Keratinocyte (primary cell): Measurements from ENCODE around the gene FHAD1.

Experiments
- CTCF ChIP-seq, 3 experiments: IDR thresholded peaks in 1 of 3; conservative IDR thresholded peaks in 1 of 3; optimal IDR thresholded peaks in 1 of 3; 2 replicates in 2 of 3; 3 replicates in 1 of 3; pipeline versions ENCODE3 to v1.5.1; 2011; ENCODE audit warnings: low read length in 3 of 3, mild to moderate bottlenecking in 3 of 3, moderate library complexity in 2 of 3, control low read depth in 1 of 3, inconsistent platforms in 1 of 3; ENCODE audit not compliant: insufficient read depth in 2 of 3; ENCODE audit errors: extremely low read depth in 1 of 3
- EZH2 ChIP-seq: IDR thresholded peaks from one replicate; pipeline ENCODE4 v1.6.1; 2012; ENCODE audit warnings: inconsistent platforms, mild to moderate bottlenecking, low read length, moderate library complexity

- TF ChIP-seq EZH2: no peak
- TF ChIP-seq CTCF (optimal IDR thresholded peaks at IDR 0.05 in 1 of 3, IDR thresholded peaks at IDR 0.05 in 1 of 3, conservative IDR thresholded peaks at IDR 0.05 in 1 of 3; ENCODE audit: extremely low read depth in 1 of 3, insufficient read depth in 2 of 3, low read length in 3 of 3): no peak
Observed at GRCh38 chr1:15315815-15316214, 68.8 kb downstream of the FHAD1 start.
